ENCODE measurements around the gene S100G.
"Not testable (repeated sequence)": the region's sequence is repeated elsewhere in the genome, so short reads cannot be mapped to it uniquely, and the experiment has no call there.

S100G gene, protein sequence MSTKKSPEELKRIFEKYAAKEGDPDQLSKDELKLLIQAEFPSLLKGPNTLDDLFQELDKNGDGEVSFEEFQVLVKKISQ

DNA sequence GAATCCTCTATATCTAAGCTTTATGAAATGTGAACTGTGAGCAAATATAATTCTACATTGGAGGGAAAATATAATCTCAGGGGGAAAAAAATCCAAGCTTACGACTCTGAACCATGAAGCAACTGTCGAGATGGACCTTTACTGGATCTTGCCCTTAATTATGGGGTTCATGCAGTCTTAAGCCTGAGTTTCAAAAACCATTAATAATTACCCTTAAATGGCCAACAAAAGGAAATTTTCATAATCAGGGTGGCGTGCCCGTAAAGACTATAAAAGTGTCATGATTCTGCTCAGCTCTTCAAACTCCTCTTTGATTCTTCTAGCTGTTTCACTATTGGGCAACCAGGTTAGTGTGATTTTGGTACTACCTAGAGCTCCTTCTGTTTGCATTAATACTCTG lies at the start of gene S100G:
Gene S100G, plus strand, starts transcription at position 301 of the 400 bp plus-strand sequence. CDS start 849 bp downstream, outside the sequence.
- Histone ChIP-seq H3K4me1 (ENCODE audit: control insufficient read depth, insufficient read depth, low read length) (peaks cover 12% of the 10 kb centered on the region), H3K36me3 (ENCODE audit: control insufficient read depth, insufficient read depth, low read length) (no peaks in the 10 kb centered on the region), H3K4me3 (ENCODE audit: low read length) (no peak within 1 kb of the TSS), H3K9me3 (ENCODE audit: control insufficient read depth, low read length) (no peaks in the 10 kb centered on the region), H3K9ac (ENCODE audit: low read length) (no peak within 1 kb of the TSS), H3K27me3 (ENCODE audit: control insufficient read depth, insufficient read depth, low read length) (no peaks in the 10 kb centered on the region)

- H3K4me1 ChIP-seq (ENCODE audit: control insufficient read depth, insufficient read depth, low read length) = peaks cover 6% of the 10 kb centered on the region
- H3K9ac ChIP-seq (ENCODE audit: low read length) = no peak overlapping the region
- H3K4me3 ChIP-seq (ENCODE audit: low read length) = no peak overlapping the region
Measured at GRCh38 chrX:16601885-16602284, 48.1 kb upstream of the S100G start.

DNA sequence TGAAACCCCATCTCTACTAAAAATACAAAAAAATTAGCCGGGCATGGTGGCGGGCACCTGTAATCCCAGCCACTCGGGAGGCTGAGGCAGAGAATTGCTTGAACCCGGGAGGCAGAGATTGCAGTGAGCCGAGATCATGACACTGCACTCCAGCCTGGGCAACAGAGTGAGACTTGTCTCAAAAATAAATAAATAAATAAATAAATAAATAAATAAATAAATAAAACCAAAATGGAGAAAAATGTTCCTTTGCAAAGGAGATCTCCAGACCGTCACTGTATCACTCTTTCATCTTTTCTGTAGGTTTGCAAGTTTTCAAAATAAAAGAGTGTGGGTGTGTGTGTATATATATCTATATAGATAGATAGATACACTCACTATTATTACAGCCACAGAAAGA lies 46.7 kb upstream of the S100G start:
- H3K4me3 ChIP-seq (ENCODE audit: low read length); H3K9me3 ChIP-seq (ENCODE audit: control insufficient read depth, low read length); H3K36me3 ChIP-seq (ENCODE audit: control insufficient read depth, insufficient read depth, low read length); H3K27me3 ChIP-seq (ENCODE audit: control insufficient read depth, insufficient read depth, low read length); H3K4me1 ChIP-seq (ENCODE audit: control insufficient read depth, insufficient read depth, low read length); H3K9ac ChIP-seq (ENCODE audit: low read length): not testable (repeated sequence)

More at GRCh38 chrX:16601885-16602284, 48.1 kb upstream of the S100G start:
- Histone ChIP-seq H3K36me3 (ENCODE audit: control insufficient read depth, insufficient read depth, low read length) (no peaks in the 10 kb centered on the region), H3K9me3 (ENCODE audit: control insufficient read depth, low read length) (no peaks in the 10 kb centered on the region), H3K27me3 (ENCODE audit: control insufficient read depth, insufficient read depth, low read length) (no peaks in the 10 kb centered on the region)

- Histone ChIP-seq H3K4me3 (ENCODE audit: low read length) (no peak overlapping the region), H3K27me3 (ENCODE audit: control insufficient read depth, insufficient read depth, low read length) (no peaks in the 10 kb centered on the region), H3K4me1 (ENCODE audit: control insufficient read depth, insufficient read depth, low read length) (peaks cover 6% of the 10 kb centered on the region), H3K36me3 (ENCODE audit: control insufficient read depth, insufficient read depth, low read length) (no peaks in the 10 kb centered on the region), H3K9ac (ENCODE audit: low read length) (no peak overlapping the region), H3K9me3 (ENCODE audit: control insufficient read depth, low read length) (no peaks in the 10 kb centered on the region)
Measured at GRCh38 chrX:16603822-16604221, 46.1 kb upstream of the S100G start.

GRCh38 chrX:16604337-16604736 lies 45.6 kb upstream of the S100G start:
- H3K4me1 ChIP-seq (ENCODE audit: control insufficient read depth, insufficient read depth, low read length) = peaks cover 6% of the 10 kb centered on the region
- no peaks in the 10 kb centered on the region for H3K9me3 ChIP-seq (ENCODE audit: control insufficient read depth, low read length)
- H3K4me3 ChIP-seq (ENCODE audit: low read length) = no peak overlapping the region
- no peaks in the 10 kb centered on the region for H3K27me3 ChIP-seq (ENCODE audit: control insufficient read depth, insufficient read depth, low read length)
- H3K9ac ChIP-seq (ENCODE audit: low read length) = no peak overlapping the region
- H3K36me3 ChIP-seq (ENCODE audit: control insufficient read depth, insufficient read depth, low read length) = no peaks in the 10 kb centered on the region

GRCh38 chrX:16606142-16606720 lies 43.7 kb upstream of the S100G start:
- peaks cover 6% of the 10 kb centered on the region for H3K4me1 ChIP-seq (ENCODE audit: control insufficient read depth, insufficient read depth, low read length)
- no peaks in the 10 kb centered on the region for H3K27me3 ChIP-seq (ENCODE audit: control insufficient read depth, insufficient read depth, low read length)
- no peaks in the 10 kb centered on the region for H3K36me3 ChIP-seq (ENCODE audit: control insufficient read depth, insufficient read depth, low read length)

DNA sequence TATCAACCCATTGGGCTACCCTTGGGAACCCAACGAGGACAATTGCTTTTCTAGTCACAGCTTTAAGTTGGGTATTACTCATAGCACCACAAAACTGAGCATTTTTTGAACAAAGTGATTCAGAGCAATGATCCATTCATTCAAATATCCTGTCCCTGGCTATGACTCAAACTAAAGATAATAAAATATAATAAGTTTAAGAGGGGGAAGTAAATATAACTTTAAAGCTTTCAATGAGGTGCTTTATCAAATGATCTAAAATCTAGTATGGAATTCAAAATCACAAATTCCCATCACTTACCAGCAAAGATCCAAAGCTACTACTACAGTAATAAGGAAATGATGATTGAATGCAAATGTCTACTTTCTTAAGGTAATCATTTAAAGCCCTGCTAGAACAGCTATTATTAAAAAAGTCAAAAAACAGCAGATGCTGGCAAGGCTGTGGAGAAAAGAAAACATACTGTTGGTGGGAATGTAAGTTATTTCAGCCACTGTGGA lies 39.8 kb upstream of the S100G start:
- H3K36me3 ChIP-seq (ENCODE audit: control insufficient read depth, insufficient read depth, low read length) = no peaks in the 10 kb centered on the region
- H3K9me3 ChIP-seq (ENCODE audit: control insufficient read depth, low read length) = no peaks in the 10 kb centered on the region
- H3K27me3 ChIP-seq (ENCODE audit: control insufficient read depth, insufficient read depth, low read length) = no peaks in the 10 kb centered on the region
- no peak overlapping the region for H3K4me3 ChIP-seq (ENCODE audit: low read length)
- H3K9ac ChIP-seq (ENCODE audit: low read length) = no peak overlapping the region
- H3K4me1 ChIP-seq (ENCODE audit: control insufficient read depth, insufficient read depth, low read length) = no peaks in the 10 kb centered on the region

More at GRCh38 chrX:16606142-16606720, 43.7 kb upstream of the S100G start:
- Histone ChIP-seq H3K9ac (ENCODE audit: low read length) (no peak overlapping the region), H3K9me3 (ENCODE audit: control insufficient read depth, low read length) (no peaks in the 10 kb centered on the region), H3K4me3 (ENCODE audit: low read length) (no peak overlapping the region)

DNA sequence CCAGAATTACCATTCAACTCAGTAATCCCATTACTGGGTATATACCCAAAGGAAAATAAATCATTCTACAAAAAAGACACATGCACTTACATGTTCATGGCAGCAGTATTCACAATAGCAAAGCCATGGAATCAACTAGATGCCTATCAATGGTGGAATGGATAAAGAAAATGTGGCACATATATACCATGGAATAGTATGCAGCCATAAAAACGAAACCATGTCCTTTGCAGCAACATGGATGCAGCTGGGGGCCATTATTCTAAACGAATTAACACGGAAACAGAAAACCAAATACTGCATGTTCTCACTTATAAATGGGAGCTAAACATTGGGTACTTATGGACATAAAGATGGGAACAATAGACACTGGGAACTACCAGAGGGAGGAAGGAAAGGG lies 39.3 kb upstream of the S100G start:
- not testable (repeated sequence) for H3K9me3 ChIP-seq (ENCODE audit: control insufficient read depth, low read length); H3K36me3 ChIP-seq (ENCODE audit: control insufficient read depth, insufficient read depth, low read length); H3K9ac ChIP-seq (ENCODE audit: low read length); H3K4me1 ChIP-seq (ENCODE audit: control insufficient read depth, insufficient read depth, low read length); H3K27me3 ChIP-seq (ENCODE audit: control insufficient read depth, insufficient read depth, low read length); H3K4me3 ChIP-seq (ENCODE audit: low read length)

GRCh38 chrX:16612257-16612897 lies 37.6 kb upstream of the S100G start:
- Histone ChIP-seq H3K4me1 (ENCODE audit: control insufficient read depth, insufficient read depth, low read length) (no peaks in the 10 kb centered on the region), H3K36me3 (ENCODE audit: control insufficient read depth, insufficient read depth, low read length) (no peaks in the 10 kb centered on the region), H3K9ac (ENCODE audit: low read length) (no peak overlapping the region), H3K4me3 (ENCODE audit: low read length) (no peak overlapping the region), H3K9me3 (ENCODE audit: control insufficient read depth, low read length) (no peaks in the 10 kb centered on the region), H3K27me3 (ENCODE audit: control insufficient read depth, insufficient read depth, low read length) (no peaks in the 10 kb centered on the region)

DNA sequence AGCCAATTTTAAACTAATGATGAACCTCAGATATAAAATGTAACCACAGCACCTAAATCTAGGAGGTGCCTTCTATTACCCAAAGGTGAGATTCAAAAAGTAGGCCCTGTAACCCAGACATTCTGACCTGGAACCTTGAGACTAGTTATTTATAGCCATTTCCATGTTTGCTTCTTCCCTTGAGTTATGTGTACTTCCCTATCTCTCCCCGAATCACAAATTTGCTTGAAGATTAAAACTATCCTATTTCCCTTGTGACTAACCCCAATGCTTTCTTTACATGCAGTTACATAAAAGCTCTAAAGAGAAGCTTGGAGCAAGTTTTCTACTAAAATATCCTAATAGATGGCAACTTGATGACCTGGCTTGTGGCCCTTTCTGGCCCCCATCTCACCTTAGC lies 32.6 kb upstream of the S100G start:
- no peaks in the 10 kb centered on the region for H3K9me3 ChIP-seq (ENCODE audit: control insufficient read depth, low read length)
- no peak overlapping the region for H3K9ac ChIP-seq (ENCODE audit: low read length)
- H3K36me3 ChIP-seq (ENCODE audit: control insufficient read depth, insufficient read depth, low read length) = no peaks in the 10 kb centered on the region
- no peak overlapping the region for H3K4me3 ChIP-seq (ENCODE audit: low read length)
- no peaks in the 10 kb centered on the region for H3K27me3 ChIP-seq (ENCODE audit: control insufficient read depth, insufficient read depth, low read length)
- H3K4me1 ChIP-seq (ENCODE audit: control insufficient read depth, insufficient read depth, low read length) = no peaks in the 10 kb centered on the region

GRCh38 chrX:16618422-16618821 lies 31.5 kb upstream of the S100G start:
- no peak overlapping the region for H3K9ac ChIP-seq (ENCODE audit: low read length)
- no peaks in the 10 kb centered on the region for H3K36me3 ChIP-seq (ENCODE audit: control insufficient read depth, insufficient read depth, low read length)
- no peaks in the 10 kb centered on the region for H3K9me3 ChIP-seq (ENCODE audit: control insufficient read depth, low read length)
- no peaks in the 10 kb centered on the region for H3K27me3 ChIP-seq (ENCODE audit: control insufficient read depth, insufficient read depth, low read length)
- no peak overlapping the region for H3K4me3 ChIP-seq (ENCODE audit: low read length)
- H3K4me1 ChIP-seq (ENCODE audit: control insufficient read depth, insufficient read depth, low read length) = no peaks in the 10 kb centered on the region

- Histone ChIP-seq H3K27me3 (ENCODE audit: control insufficient read depth, insufficient read depth, low read length) (no peaks in the 10 kb centered on the region), H3K9ac (ENCODE audit: low read length) (no peak overlapping the region), H3K4me3 (ENCODE audit: low read length) (no peak overlapping the region), H3K9me3 (ENCODE audit: control insufficient read depth, low read length) (no peaks in the 10 kb centered on the region), H3K36me3 (ENCODE audit: control insufficient read depth, insufficient read depth, low read length) (no peaks in the 10 kb centered on the region), H3K4me1 (ENCODE audit: control insufficient read depth, insufficient read depth, low read length) (no peaks in the 10 kb centered on the region)
Measured at GRCh38 chrX:16619024-16619423, 30.9 kb upstream of the S100G start.
